ENCODE data around the gene THTPA. TPM values are rescaled to one million over a fixed set of nuclear protein-coding genes. Genes with fewer than 3 reads are reported as not detected.
A peak's percentile ranks its signal among the peaks of the same experiment; 100 is the strongest.

THTPA gene
- total and polyA plus RNA-seq, 2 of the 13 experiments (the other 11 are each of a cell fraction or from before 2014, with no cell fraction given), result 7.4 to 8.7 TPM

DNA sequence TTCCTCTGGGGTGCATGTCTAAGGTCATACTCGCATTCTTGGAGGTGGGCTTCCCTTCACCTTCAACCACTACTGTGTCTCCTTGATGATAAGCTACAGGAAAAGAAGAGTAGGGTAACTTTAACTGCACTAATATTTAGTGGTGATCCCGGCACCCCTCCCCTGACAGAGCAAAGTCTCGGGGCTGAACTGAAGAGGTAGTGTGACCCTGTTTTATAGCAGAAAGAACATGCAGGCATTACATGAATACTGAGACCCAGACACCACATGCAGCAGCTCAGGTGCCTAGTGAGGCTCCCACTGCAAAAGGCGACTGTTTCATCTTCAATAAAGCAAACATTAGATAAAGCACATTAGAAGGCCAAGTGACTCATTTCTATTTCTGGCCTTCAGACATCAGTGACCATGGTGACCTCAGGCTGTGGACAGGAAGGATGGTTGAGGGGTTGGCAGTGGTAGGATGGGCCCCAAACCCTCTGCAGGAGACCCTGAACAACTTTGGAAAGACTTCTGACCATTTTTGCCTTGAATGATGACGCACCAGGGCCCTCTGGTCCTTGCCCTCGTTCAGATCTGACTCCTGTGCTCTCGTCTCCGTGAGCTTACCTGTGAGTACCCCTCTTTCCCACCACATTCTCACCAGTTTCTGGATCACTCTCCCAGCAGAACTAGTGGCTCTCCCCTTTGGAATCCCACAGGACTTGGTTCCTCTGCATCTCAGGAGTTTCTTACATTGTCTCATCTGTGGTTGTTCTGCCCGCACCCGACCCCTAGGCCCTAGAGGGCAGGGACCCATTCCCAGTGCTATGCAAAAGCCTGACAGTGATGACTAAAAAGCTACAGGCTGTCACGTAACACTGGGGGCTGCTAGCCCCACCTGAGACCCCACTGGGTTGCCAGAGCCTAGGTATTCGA lies 46.4 kb downstream of the THTPA start (continued):
- TF ChIP-seq, protein P1, sequence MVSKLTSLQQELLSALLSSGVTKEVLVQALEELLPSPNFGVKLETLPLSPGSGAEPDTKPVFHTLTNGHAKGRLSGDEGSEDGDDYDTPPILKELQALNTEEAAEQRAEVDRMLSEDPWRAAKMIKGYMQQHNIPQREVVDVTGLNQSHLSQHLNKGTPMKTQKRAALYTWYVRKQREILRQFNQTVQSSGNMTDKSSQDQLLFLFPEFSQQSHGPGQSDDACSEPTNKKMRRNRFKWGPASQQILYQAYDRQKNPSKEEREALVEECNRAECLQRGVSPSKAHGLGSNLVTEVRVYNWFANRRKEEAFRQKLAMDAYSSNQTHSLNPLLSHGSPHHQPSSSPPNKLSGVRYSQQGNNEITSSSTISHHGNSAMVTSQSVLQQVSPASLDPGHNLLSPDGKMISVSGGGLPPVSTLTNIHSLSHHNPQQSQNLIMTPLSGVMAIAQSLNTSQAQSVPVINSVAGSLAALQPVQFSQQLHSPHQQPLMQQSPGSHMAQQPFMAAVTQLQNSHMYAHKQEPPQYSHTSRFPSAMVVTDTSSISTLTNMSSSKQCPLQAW (CRISPR knock-in tag; IDR thresholded peaks at IDR 0.05), result peak; percentile 74
- TF ChIP-seq HNRNPLL (IDR thresholded peaks at IDR 0.05; ENCODE audit: low read depth, low read length, poor library complexity, severe bottlenecking) (no peak), BRCA1 (CRISPR knock-in tag; IDR thresholded peaks at IDR 0.05) (peak; percentile 95; the same call in 1 of the 2 replicates), ZKSCAN1 (IDR thresholded peaks at IDR 0.05; ENCODE audit: low read length) (peak; percentile 66; the same call in 1 of the 2 replicates), ZNF333 (CRISPR knock-in tag; IDR thresholded peaks at IDR 0.05; ENCODE audit: borderline replicate concordance) (no peak), RCOR2 (CRISPR knock-in tag; IDR thresholded peaks at IDR 0.05) (peak; percentile 90), ZNF607 (CRISPR knock-in tag; IDR thresholded peaks at IDR 0.05; ENCODE audit: borderline replicate concordance) (no peak; the same call in 1 of the 2 replicates), EZH2 (conservative IDR thresholded peaks at IDR 0.05; ENCODE audit: low read depth, low read length) (no peak), NFIC (IDR thresholded peaks at IDR 0.05; ENCODE audit: low read length) (no peak), ZFP1 (CRISPR knock-in tag; IDR thresholded peaks at IDR 0.05) (no peak; the same call in none of the 2 replicates), IKZF4 (CRISPR knock-in tag; IDR thresholded peaks at IDR 0.05; ENCODE audit: borderline replicate concordance, low read depth, not compliant biosample characterization) (no peak), CCAR2 (optimal IDR thresholded peaks at IDR 0.05; ENCODE audit: low read depth, low read length) (no peak), MYC (CRISPR knock-in tag; IDR thresholded peaks at IDR 0.05; ENCODE audit: borderline replicate concordance) (peak; percentile 66; the same call in 1 of the 2 replicates), ZNF253 (CRISPR knock-in tag; IDR thresholded peaks at IDR 0.05; ENCODE audit: borderline replicate concordance) (peak; percentile 80; the same call in 1 of the 2 replicates), YY1 (IDR thresholded peaks at IDR 0.05; ENCODE audit: insufficient read depth, insufficient replicate concordance, low read depth, low read length) (no peak), HIVEP1 (CRISPR knock-in tag; IDR thresholded peaks at IDR 0.05) (no peak), NFYC (CRISPR knock-in tag; IDR thresholded peaks at IDR 0.05) (no peak)
- TF ChIP-seq, protein P2, sequence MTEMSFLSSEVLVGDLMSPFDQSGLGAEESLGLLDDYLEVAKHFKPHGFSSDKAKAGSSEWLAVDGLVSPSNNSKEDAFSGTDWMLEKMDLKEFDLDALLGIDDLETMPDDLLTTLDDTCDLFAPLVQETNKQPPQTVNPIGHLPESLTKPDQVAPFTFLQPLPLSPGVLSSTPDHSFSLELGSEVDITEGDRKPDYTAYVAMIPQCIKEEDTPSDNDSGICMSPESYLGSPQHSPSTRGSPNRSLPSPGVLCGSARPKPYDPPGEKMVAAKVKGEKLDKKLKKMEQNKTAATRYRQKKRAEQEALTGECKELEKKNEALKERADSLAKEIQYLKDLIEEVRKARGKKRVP (CRISPR knock-in tag; IDR thresholded peaks at IDR 0.05), result peak in 1 of 2 experiments; percentile 63; a peak in 1 of 4 replicates
- TF ChIP-seq, protein P3, sequence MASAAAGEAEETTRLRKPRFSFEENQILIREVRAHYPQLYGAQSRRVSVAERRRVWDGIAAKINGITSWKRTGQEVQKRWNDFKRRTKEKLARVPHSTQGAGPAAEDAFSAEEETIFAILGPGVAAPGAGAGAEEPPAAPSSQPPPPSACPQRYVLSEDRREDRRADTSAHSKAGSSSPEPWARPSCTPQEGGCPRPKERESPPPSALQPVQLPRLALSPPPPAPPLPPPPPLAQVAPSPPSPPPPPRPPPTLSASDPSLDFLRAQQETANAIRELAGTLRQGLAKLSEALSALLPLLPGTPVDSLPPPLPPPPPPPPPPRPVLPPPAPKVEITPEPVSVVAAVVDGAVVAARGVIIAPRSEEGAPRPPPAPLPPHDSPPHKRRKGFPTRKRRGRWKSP (CRISPR knock-in tag; IDR thresholded peaks at IDR 0.05), result peak; percentile 64; the same call in 1 of the 2 replicates
- TF ChIP-seq, protein P4, sequence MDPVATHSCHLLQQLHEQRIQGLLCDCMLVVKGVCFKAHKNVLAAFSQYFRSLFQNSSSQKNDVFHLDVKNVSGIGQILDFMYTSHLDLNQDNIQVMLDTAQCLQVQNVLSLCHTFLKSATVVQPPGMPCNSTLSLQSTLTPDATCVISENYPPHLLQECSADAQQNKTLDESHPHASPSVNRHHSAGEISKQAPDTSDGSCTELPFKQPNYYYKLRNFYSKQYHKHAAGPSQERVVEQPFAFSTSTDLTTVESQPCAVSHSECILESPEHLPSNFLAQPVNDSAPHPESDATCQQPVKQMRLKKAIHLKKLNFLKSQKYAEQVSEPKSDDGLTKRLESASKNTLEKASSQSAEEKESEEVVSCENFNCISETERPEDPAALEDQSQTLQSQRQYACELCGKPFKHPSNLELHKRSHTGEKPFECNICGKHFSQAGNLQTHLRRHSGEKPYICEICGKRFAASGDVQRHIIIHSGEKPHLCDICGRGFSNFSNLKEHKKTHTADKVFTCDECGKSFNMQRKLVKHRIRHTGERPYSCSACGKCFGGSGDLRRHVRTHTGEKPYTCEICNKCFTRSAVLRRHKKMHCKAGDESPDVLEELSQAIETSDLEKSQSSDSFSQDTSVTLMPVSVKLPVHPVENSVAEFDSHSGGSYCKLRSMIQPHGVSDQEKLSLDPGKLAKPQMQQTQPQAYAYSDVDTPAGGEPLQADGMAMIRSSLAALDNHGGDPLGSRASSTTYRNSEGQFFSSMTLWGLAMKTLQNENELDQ (CRISPR knock-in tag; IDR thresholded peaks at IDR 0.05; ENCODE audit: borderline replicate concordance), result no peak

Measured in HepG2 (cell line).